Right lobe of liver (tissue), 6 donors: ENCODE measurements around the gene FAM163B. TPM values are rescaled to one million over a fixed set of nuclear protein-coding genes. Genes with fewer than 3 reads are reported as not detected.

ENCODE experiments used
- ATAC-seq, 4 donors: fragments of 200-7000 bp; cut with Tn5 transposase; one replicate each; pipeline ENCODE4 v1.9.1; 2020; ENCODE audit warnings: mild to moderate bottlenecking in 4 of 4, moderate library complexity in 4 of 4
- DNase-seq, 3 donors: peaks; one replicate each; pipeline ENCODE4 v3.0.0-alpha.2; 2020
- H3K27ac ChIP-seq, 3 donors: fragments of 200-600 bp; one replicate each; pipeline ENCODE4 v1.8.0; 2022
- H3K27me3 ChIP-seq, 2 donors: fragments of 200-600 bp; one replicate each; pipeline ENCODE4 v1.8.0; 2022
- H3K36me3 ChIP-seq, 4 donors: fragments of 200-600 bp; sonication (generic) in 1 of 4; one replicate each; pipeline versions ENCODE4 v1.5.1 to v1.8.0; 2017 to 2022; ENCODE audit warnings: control low read depth in 1 of 4
- H3K4me1 ChIP-seq, 4 donors: fragments of 200-600 bp; sonication (generic) in 1 of 4; one replicate each; pipeline versions ENCODE4 v1.5.1 to v1.8.0; 2017 to 2022; ENCODE audit warnings: control low read depth in 1 of 4
- H3K4me3 ChIP-seq, 3 donors: fragments of 200-600 bp; one replicate each; pipeline ENCODE4 v1.8.0; 2022
- H3K9me3 ChIP-seq, 4 donors: fragments of 200-600 bp; sonication (generic) in 1 of 4; one replicate each; pipeline versions ENCODE4 v1.5.1 to v1.8.0; 2017 to 2022; ENCODE audit warnings: control low read depth in 1 of 4
- CTCF ChIP-seq, 4 donors: fragments of 200-600 bp in 3 of 4; fragments of 450-650 bp in 1 of 4; IDR thresholded peaks; one replicate each; pipeline versions ENCODE4 v1.5.1 to v1.8.0; 2016 to 2022; ENCODE audit warnings: antibody characterized with exemption in 4 of 4, mild to moderate bottlenecking in 2 of 4
- POLR2A ChIP-seq: fragments of 450-650 bp; IDR thresholded peaks from one replicate; pipeline ENCODE4 v1.6.1; 2017; ENCODE audit warnings: antibody characterized with exemption, mild to moderate bottlenecking
- WGBS: methylation state at CpG from one replicate; pipeline ENCODE4 v1.1.6; 2018; ENCODE audit warnings: low coverage, low lambda C conversion rate; ENCODE audit not compliant: insufficient coverage; ENCODE audit errors: missing lambda C conversion rate; 5-methylcytosine and 5-hydroxymethylcytosine counted together
- intact Hi-C, 2 donors: fragments of 100-400 bp; cut with DNase I; formaldehyde crosslinking; loops; one replicate each; pipeline versions ENCODE4 v1.11.2 to v1.14.1; 2022
- total RNA-seq, 6 experiments: library from RNA; depleted of rRNA in 2 of 6; stranded (reverse); fragments of >200 nt in 2 of 6; fragmentation: NEBNext Ultra II Directional in 3 of 6; extraction: Animal tissue kit (Norgen Biotek cat#: 25700) in 3 of 6; gene quantifications; one replicate each; pipeline versions ENCODE4 v1.1.0 to v1.2.4, GENCODE V29; 2016 to 2023
- donor health status: DM: no; HTN: yes; CAD: no.
- donor health status: DM: no; HTN: no; CAD: no.
- donor health status: DM: no; HTN: no; CAD: no.
- donor health status: DM: no; HTN: yes; CAD: no.
- donor health status: DM: no; HTN: yes; CAD: no.

The FAM163B gene
- total RNA-seq, 6 experiments from 2014 or later = 1.6 to 5.8 (median 3.0) TPM

GRCh38 chr9:133574771-133575170 lies 34.4 kb downstream of the FAM163B start:
- H3K9me3 ChIP-seq = no peaks in the 10 kb centered on the region
- WGBS = no CpG with 5 or more reads among the region's 17 CpGs
- no peaks in the 10 kb centered on the region for H3K27me3 ChIP-seq
- no peak overlapping the region for H3K4me3 ChIP-seq
- H3K27ac ChIP-seq = no peak overlapping the region
- no peaks in the 10 kb centered on the region for H3K36me3 ChIP-seq
- TF ChIP-seq CTCF (IDR thresholded peaks at IDR 0.05) (no peak), POLR2A (no peak)
- ATAC-seq (no peak), DNase-seq (no peak)
- H3K4me1 ChIP-seq = no peaks in the 10 kb centered on the region
- intact Hi-C loops = no loop called here

GRCh38 chr9:133573791-133574515 lies 35.2 kb downstream of the FAM163B start:
- Histone ChIP-seq H3K27ac (no peak overlapping the region), H3K4me1 (no peaks in the 10 kb centered on the region), H3K36me3 (no peaks in the 10 kb centered on the region), H3K27me3 (no peaks in the 10 kb centered on the region), H3K9me3 (no peaks in the 10 kb centered on the region), H3K4me3 (no peak overlapping the region)
- TF ChIP-seq CTCF (IDR thresholded peaks at IDR 0.05) (no peak), POLR2A (no peak)
- ATAC-seq = no peak
- DNase-seq = no peak
- intact Hi-C loops = no loop called here
- WGBS = 90% methylated on average over 9 of the region's 21 CpGs

- DNase-seq = no peak
- Histone ChIP-seq H3K27ac (no peak overlapping the region), H3K27me3 (no peaks in the 10 kb centered on the region), H3K36me3 (no peaks in the 10 kb centered on the region), H3K4me3 (no peak overlapping the region), H3K4me1 (no peaks in the 10 kb centered on the region), H3K9me3 (no peaks in the 10 kb centered on the region)
- WGBS = no CpG with 5 or more reads among the region's 15 CpGs
- TF ChIP-seq CTCF (IDR thresholded peaks at IDR 0.05) = no peak
- TF ChIP-seq POLR2A = no peak
- intact Hi-C loops = no loop called here
- no peak for ATAC-seq
Observed at GRCh38 chr9:133572821-133573361, 36.3 kb downstream of the FAM163B start.

- no peak for DNase-seq
Observed at GRCh38 chr9:133571896-133572595, 37.1 kb downstream of the FAM163B start.

More at GRCh38 chr9:133571896-133572595, 37.1 kb downstream of the FAM163B start:
- Histone ChIP-seq H3K4me3 (no peak overlapping the region), H3K27ac (no peak overlapping the region), H3K27me3 (no peaks in the 10 kb centered on the region), H3K9me3 (no peaks in the 10 kb centered on the region), H3K36me3 (no peaks in the 10 kb centered on the region), H3K4me1 (no peaks in the 10 kb centered on the region)
- TF ChIP-seq CTCF (IDR thresholded peaks at IDR 0.05) (no peak), POLR2A (no peak)
- intact Hi-C loops = no loop called here
- ATAC-seq = no peak
- 55% methylated on average over 2 of the region's 20 CpGs for WGBS
